PC-3 (cell line): ENCODE measurements around the gene UTP3.

Source experiments
- CTCF ChIP-seq: fragments of 300-600 bp; sonication (generic); conservative IDR thresholded peaks from 2 replicates; pipeline ENCODE4 v1.5.1; 2017; ENCODE audit warnings: antibody characterized with exemption, low read depth, mild to moderate bottlenecking, low read length
- EZH2 ChIP-seq: fragments of 300-600 bp; sonication (generic); IDR thresholded peaks from one replicate; pipeline ENCODE4 v1.6.1; 2017; ENCODE audit warnings: antibody characterized with exemption, mild to moderate bottlenecking, low read length; ENCODE audit not compliant: unreplicated experiment

GRCh38 chr4:70666369-70666768 lies 22.0 kb upstream of the UTP3 start, which contains the start of gene JCHAIN:
- TF ChIP-seq CTCF (no peak), EZH2 (no peak)
